Thoracic aorta (tissue), 2 donors: ENCODE results near the gene RAVER2. TPM values are rescaled to one million over a fixed set of nuclear protein-coding genes. Genes with fewer than 3 reads are reported as not detected.

Experiments
- ATAC-seq: fragments of 150-250 bp; one replicate; pipeline ENCODE4 v1.8.0; 2017; ENCODE audit warnings: low read depth; ENCODE audit not compliant: insufficient number of reproducible peaks, low FRiP score
- DNase-seq: peaks from one replicate; pipeline ENCODE4 v3.0.0-alpha.2; 2020; ENCODE audit warnings: low spot score
- H3K27ac ChIP-seq, 2 donors: fragments of 200-600 bp; sonication (generic); 1 replicate in 1 of 2; 2 replicates in 1 of 2; pipeline ENCODE4 v1.5.1; 2016; ENCODE audit warnings: mild to moderate bottlenecking in 2 of 2, moderate library complexity in 2 of 2
- H3K27me3 ChIP-seq: fragments of 200-600 bp; sonication (generic); replicated peaks from 2 replicates; pipeline ENCODE4 v1.6.0; 2016; ENCODE audit warnings: mild to moderate bottlenecking; ENCODE audit not compliant: insufficient read depth
- H3K36me3 ChIP-seq: fragments of 200-600 bp; sonication (generic); one replicate; pipeline ENCODE4 v1.5.1; 2016
- H3K4me1 ChIP-seq, 2 donors: fragments of 200-600 bp; sonication (generic); 1 replicate in 1 of 2; 2 replicates in 1 of 2; pipeline versions ENCODE4 v1.5.1 to v1.6.0; 2016; ENCODE audit warnings: low read depth in 2 of 2, mild to moderate bottlenecking in 1 of 2; ENCODE audit not compliant: control insufficient read depth in 1 of 2
- H3K4me3 ChIP-seq: fragments of 200-600 bp; sonication (generic); 2 replicates; pipeline ENCODE4 v1.5.1; 2016; ENCODE audit warnings: mild to moderate bottlenecking
- H3K9me3 ChIP-seq: fragments of 200-600 bp; sonication (generic); 2 replicates; pipeline ENCODE4 v1.5.1; 2016
- CTCF ChIP-seq: fragments of 200-600 bp; sonication (generic); IDR thresholded peaks from one replicate; pipeline ENCODE4 v1.5.1; 2019; ENCODE audit warnings: antibody characterized with exemption
- total RNA-seq, 2 donors: library from RNA; depleted of rRNA; stranded (reverse); fragments of >200 nt; gene quantifications; one replicate each; pipeline versions ENCODE4 v1.1.0 to v1.2.3, GENCODE V29; 2016

RAVER2 gene
- total RNA-seq, 2 donors from 2014 or later = 17.2 to 18.3 TPM

GRCh38 chr1:64836802-64837201 is 91.9 kb downstream of the RAVER2 start:
- peaks cover 38% of the 10 kb centered on the region for H3K36me3 ChIP-seq
- H3K9me3 ChIP-seq = no peaks in the 10 kb centered on the region

GRCh38 chr1:64838486-64838885 is 93.6 kb downstream of the RAVER2 start:
- Histone ChIP-seq H3K27me3 (no peaks in the 10 kb centered on the region), H3K27ac (no peak overlapping the region), H3K4me3 (no peak overlapping the region), H3K4me1 (peaks cover 14 to 16% of the 10 kb centered on the region in 2 donors), H3K9me3 (no peaks in the 10 kb centered on the region), H3K36me3 (peaks cover 34% of the 10 kb centered on the region)
- ATAC-seq (no peak), DNase-seq (no peak)
- TF ChIP-seq CTCF = no peak

More at GRCh38 chr1:64836802-64837201, 91.9 kb downstream of the RAVER2 start:
- H3K4me3 ChIP-seq = no peak overlapping the region
- H3K4me1 ChIP-seq = peaks cover 2 to 4% of the 10 kb centered on the region in 2 donors
- TF ChIP-seq CTCF = no peak
- H3K27me3 ChIP-seq = no peaks in the 10 kb centered on the region
- DNase-seq = no peak
- ATAC-seq = no peak
- H3K27ac ChIP-seq = no peak overlapping the region

DNA sequence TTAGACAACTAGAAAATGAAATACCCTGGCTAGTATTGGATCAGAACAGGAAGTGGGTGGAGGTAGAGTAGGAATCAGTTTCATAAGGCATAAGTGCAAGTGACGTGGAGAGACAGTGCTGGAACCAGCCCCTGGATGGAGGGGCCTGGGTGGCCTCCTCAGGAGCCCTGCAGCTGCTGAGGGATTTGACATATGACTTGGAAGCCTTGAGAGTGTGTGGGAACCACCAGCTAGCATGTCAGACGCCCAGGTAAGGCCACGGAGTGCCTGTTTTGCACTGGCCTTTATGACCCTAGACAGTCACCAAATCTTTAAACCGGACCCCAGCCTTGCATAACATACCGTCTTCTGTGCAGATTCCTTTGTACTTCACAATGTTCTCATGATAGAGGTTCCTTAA is 94.4 kb downstream of the RAVER2 start:
- no peak for TF ChIP-seq CTCF
- Histone ChIP-seq H3K4me1 (peaks cover 14 to 16% of the 10 kb centered on the region in 2 donors), H3K27ac (no peak overlapping the region), H3K9me3 (no peaks in the 10 kb centered on the region), H3K27me3 (no peaks in the 10 kb centered on the region), H3K4me3 (no peak overlapping the region), H3K36me3 (peaks cover 36% of the 10 kb centered on the region)
- no peak for DNase-seq
- no peak for ATAC-seq

DNA sequence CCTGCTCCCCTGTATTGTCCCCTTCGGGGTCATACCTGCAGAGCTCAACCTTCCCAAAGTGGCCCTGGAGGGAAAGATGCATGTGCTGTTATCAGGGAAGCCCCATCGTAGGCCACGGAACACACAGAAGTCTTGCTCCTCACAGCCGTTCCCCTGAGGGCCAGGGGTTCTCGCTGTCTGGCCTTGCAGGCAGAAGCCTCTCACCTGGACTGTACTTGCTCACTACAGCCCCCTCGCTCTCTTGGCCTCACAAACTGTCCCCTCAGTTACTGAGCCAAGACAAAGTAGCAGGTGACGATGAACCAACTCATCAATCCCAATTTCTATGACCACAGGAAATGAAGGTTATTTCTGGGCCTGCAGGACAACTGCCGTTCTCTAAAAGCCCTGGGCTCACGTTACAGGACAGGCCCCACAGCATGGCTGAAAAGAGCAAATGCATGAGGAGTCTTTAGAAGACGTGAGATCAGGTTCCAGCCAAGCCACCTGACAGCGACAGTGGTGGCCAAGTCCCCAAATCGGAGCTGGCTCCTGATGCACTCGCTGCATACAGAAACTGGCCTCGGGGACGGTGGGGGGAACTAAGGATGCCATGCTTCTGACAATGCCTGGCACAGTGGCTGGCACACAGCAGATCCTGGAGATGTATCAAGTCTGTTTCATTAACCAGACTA is 95.0 kb downstream of the RAVER2 start:
- no peak overlapping the region for H3K27ac ChIP-seq
- H3K4me3 ChIP-seq = no peak overlapping the region
- H3K9me3 ChIP-seq = no peaks in the 10 kb centered on the region
- TF ChIP-seq CTCF = no peak
- H3K36me3 ChIP-seq = peaks cover 42% of the 10 kb centered on the region
- H3K27me3 ChIP-seq = no peaks in the 10 kb centered on the region
- no peak for DNase-seq
- ATAC-seq = no peak
- peaks cover 14 to 16% of the 10 kb centered on the region in 2 donors for H3K4me1 ChIP-seq

- Histone ChIP-seq H3K27ac (no peak overlapping the region), H3K4me1 (peaks cover 14 to 16% of the 10 kb centered on the region in 2 donors), H3K27me3 (no peaks in the 10 kb centered on the region), H3K36me3 (peaks cover 50% of the 10 kb centered on the region), H3K4me3 (no peak overlapping the region), H3K9me3 (no peaks in the 10 kb centered on the region)
- ATAC-seq (no peak), DNase-seq (no peak)
- TF ChIP-seq CTCF = no peak
Observed at GRCh38 chr1:64841330-64842065, 96.6 kb downstream of the RAVER2 start.
